CD4-positive, CD25-positive, alpha-beta regulatory T cell (primary cell): Measurements from ENCODE around the gene NET1. TPM values are rescaled to one million over a fixed set of nuclear protein-coding genes. Genes with fewer than 3 reads are reported as not detected.
"Not testable (repeated sequence)": the region's sequence is repeated elsewhere in the genome, so short reads cannot be mapped to it uniquely, and the experiment has no call there.

Experiments
- ATAC-seq, 2 donors: fragments of 150-1000 bp; cut with Tn5 transposase; one replicate each; pipeline ENCODE4 v1.10.0; 2021; ENCODE audit warnings: low read depth in 2 of 2, moderate number of reproducible peaks in 2 of 2, moderate library complexity in 1 of 2
- DNase-seq, 3 donors: peaks; one replicate each; pipeline versions ENCODE4 v3.0.0 to v3.0.0-alpha.2; 2012 to 2022; ENCODE audit warnings: mixed read lengths in 1 of 3
- H3K27ac ChIP-seq: one replicate; pipeline ENCODE4 v1.7.0; 2013; ENCODE audit warnings: mild to moderate bottlenecking, low read length; ENCODE audit not compliant: insufficient read depth, poor library complexity, severe bottlenecking
- H3K27me3 ChIP-seq: one replicate; pipeline ENCODE4 v1.7.0; 2013; ENCODE audit warnings: low read length; ENCODE audit not compliant: control insufficient read depth, insufficient read depth
- H3K36me3 ChIP-seq: one replicate; pipeline ENCODE4 v1.7.0; 2013; ENCODE audit warnings: mild to moderate bottlenecking, low read length, moderate library complexity; ENCODE audit not compliant: control insufficient read depth, insufficient read depth
- H3K4me1 ChIP-seq: 2 replicates; pipeline ENCODE4 v1.7.0; 2013; ENCODE audit warnings: mild to moderate bottlenecking, low read length; ENCODE audit not compliant: insufficient read depth, control insufficient read depth, poor library complexity, severe bottlenecking
- H3K4me3 ChIP-seq: one replicate; pipeline ENCODE4 v1.7.0; 2013; ENCODE audit warnings: low read depth, mild to moderate bottlenecking, low read length, moderate library complexity
- H3K9me3 ChIP-seq, 2 experiments: 1 replicate in 1 of 2; 2 replicates in 1 of 2; pipeline ENCODE4 v1.7.0; 2013; ENCODE audit warnings: low read length in 2 of 2, mild to moderate bottlenecking in 1 of 2, moderate library complexity in 1 of 2; ENCODE audit not compliant: control insufficient read depth in 2 of 2
- H3K27ac Mint-ChIP-seq, 3 donors: one replicate each; pipeline ENCODE4 v1.8.0; 2020 to 2022; ENCODE audit warnings: mild to moderate bottlenecking in 3 of 3, mixed read lengths in 3 of 3, moderate library complexity in 2 of 3
- H3K27me3 Mint-ChIP-seq: one replicate; pipeline ENCODE4 v1.8.0; 2022; ENCODE audit warnings: mild to moderate bottlenecking, mixed read lengths
- H3K36me3 Mint-ChIP-seq: one replicate; pipeline ENCODE4 v1.8.0; 2020; ENCODE audit warnings: mixed read lengths
- H3K4me1 Mint-ChIP-seq, 4 donors: one replicate each; pipeline ENCODE4 v1.8.0; 2020 to 2022; ENCODE audit warnings: mixed read lengths in 4 of 4, mild to moderate bottlenecking in 1 of 4
- H3K4me3 Mint-ChIP-seq, 4 donors: one replicate each; pipeline ENCODE4 v1.8.0; 2020 to 2022; ENCODE audit warnings: mild to moderate bottlenecking in 4 of 4, mixed read lengths in 4 of 4, moderate library complexity in 3 of 4
- H3K9me3 Mint-ChIP-seq, 7 donors: one replicate each; pipeline ENCODE4 v1.8.0; 2020 to 2022; ENCODE audit warnings: mixed read lengths in 7 of 7, mild to moderate bottlenecking in 3 of 7, moderate library complexity in 2 of 7
- polyA plus RNA-seq, 4 donors: library from polyadenylated mRNA; unstranded; fragments of 300-500 nt; fragmentation: Illumina TruSeq; gene quantifications; one replicate each; pipeline ENCODE4 v1.2.3, GENCODE V29; 2021
- total RNA-seq: library from RNA; stranded (reverse); gene quantifications from one replicate; pipeline ENCODE4 v1.2.3, GENCODE V29; 2022

NET1 gene
- total and polyA plus RNA-seq, 5 donors from 2014 or later = 11.3 to 27.7 (median 14.9) TPM

GRCh38 chr10:5402798-5403197 is 9.6 kb upstream of the NET1 start:
- Histone ChIP-seq H3K27me3 (peaks cover 10% of the 10 kb centered on the region), H3K4me1 (no peaks in the 10 kb centered on the region), H3K36me3 (no peaks in the 10 kb centered on the region), H3K4me3 (no peak overlapping the region), H3K27ac (no peak overlapping the region), H3K9me3 (no peaks in the 10 kb centered on the region)
- ATAC-seq (no peak), DNase-seq (no peak)
- Mint-ChIP-seq H3K27me3 (peaks cover 47% of the 10 kb centered on the region), H3K27ac (no peak overlapping the region), H3K4me3 (no peak overlapping the region), H3K9me3 (peaks cover 0 to under 1% (median 0%) of the 10 kb centered on the region in 7 donors), H3K36me3 (no peaks in the 10 kb centered on the region), H3K4me1 (no peaks in the 10 kb centered on the region)

- Histone ChIP-seq H3K4me3 (no peak within 1 kb of the TSS), H3K27me3 (peaks cover 12% of the 10 kb centered on the region), H3K9me3 (no peaks in the 10 kb centered on the region), H3K4me1 (no peaks in the 10 kb centered on the region), H3K27ac (no peak within 1 kb of the TSS), H3K36me3 (no peaks in the 10 kb centered on the region)
- no peaks in the 10 kb centered on the region for H3K36me3 Mint-ChIP-seq
- ATAC-seq = no peak
- H3K4me1 Mint-ChIP-seq = no peaks in the 10 kb centered on the region
- H3K4me3 Mint-ChIP-seq = no peak within 1 kb of the TSS
- peaks cover 49% of the 10 kb centered on the region for H3K27me3 Mint-ChIP-seq
- DNase-seq = no peak
- peaks cover 0 to 3% (median 0%) of the 10 kb centered on the region in 7 donors for H3K9me3 Mint-ChIP-seq
- H3K27ac Mint-ChIP-seq = no peak within 1 kb of the TSS
These were observed 7.9 kb upstream of the NET1 start, which contains the start of gene TUBAL3 for GRCh38 chr10:5404208-5405041. TUBAL3 (minus strand) TSS chr10:5404828; CDS start chr10:5404792, 36 bp downstream.

GRCh38 chr10:5406918-5407317 is 5.4 kb upstream of the NET1 start:
- no peak overlapping the region for H3K4me3 ChIP-seq
- Mint-ChIP-seq H3K4me1 (peaks cover 0 to under 1% (median 0%) of the 10 kb centered on the region in 4 donors), H3K27me3 (peaks cover 60% of the 10 kb centered on the region), H3K9me3 (peaks cover 0 to 3% (median 1%) of the 10 kb centered on the region in 7 donors), H3K27ac (no peak overlapping the region), H3K4me3 (no peak overlapping the region), H3K36me3 (no peaks in the 10 kb centered on the region)
- peaks cover 14% of the 10 kb centered on the region for H3K27me3 ChIP-seq
- DNase-seq (no peak), ATAC-seq (no peak)
- no peaks in the 10 kb centered on the region for H3K36me3 ChIP-seq
- no peak overlapping the region for H3K27ac ChIP-seq
- no peaks in the 10 kb centered on the region for H3K9me3 ChIP-seq
- peaks cover 2% of the 10 kb centered on the region for H3K4me1 ChIP-seq

GRCh38 chr10:5410787-5411186 is 1.6 kb upstream of the NET1 start:
- not testable (repeated sequence) for H3K4me1 ChIP-seq, H3K27ac ChIP-seq, ATAC-seq, H3K36me3 ChIP-seq, H3K27ac Mint-ChIP-seq, DNase-seq, H3K4me3 ChIP-seq, H3K36me3 Mint-ChIP-seq, H3K9me3 ChIP-seq, H3K9me3 Mint-ChIP-seq, H3K4me1 Mint-ChIP-seq
- peaks cover 14% of the 10 kb centered on the region for H3K27me3 ChIP-seq
- peaks cover 43% of the 10 kb centered on the region for H3K27me3 Mint-ChIP-seq
- peak overlapping the region in 1 of 4 donors; percentile 31 for H3K4me3 Mint-ChIP-seq

- Histone ChIP-seq H3K36me3 (no peaks in the 10 kb centered on the region), H3K4me3 (peak overlapping the region; percentile 89), H3K27me3 (peaks cover 14% of the 10 kb centered on the region), H3K9me3 (no peaks in the 10 kb centered on the region), H3K4me1 (peaks cover 6% of the 10 kb centered on the region), H3K27ac (no peak overlapping the region)
- Mint-ChIP-seq H3K4me1 (peaks cover 0 to 5% (median 0%) of the 10 kb centered on the region in 4 donors), H3K27ac (peak overlapping the region in 1 of 3 donors; percentile 53), H3K9me3 (peaks cover 0 to 3% (median 1%) of the 10 kb centered on the region in 7 donors), H3K4me3 (peak overlapping the region; percentile 86 to 92 (median 89)), H3K36me3 (no peaks in the 10 kb centered on the region), H3K27me3 (peaks cover 36% of the 10 kb centered on the region)
- ATAC-seq = no peak
- DNase-seq = no peak
These were observed 448 bp upstream of the NET1 start for GRCh38 chr10:5411941-5412276.

GRCh38 chr10:5413012-5413938 is 918 bp downstream of the NET1 start:
- Histone ChIP-seq H3K4me1 (peaks cover 6% of the 10 kb centered on the region), H3K27ac (no peak overlapping the region), H3K9me3 (no peaks in the 10 kb centered on the region), H3K27me3 (peaks cover 14% of the 10 kb centered on the region), H3K4me3 (peak overlapping the region; percentile 84), H3K36me3 (no peaks in the 10 kb centered on the region)
- no peaks in the 10 kb centered on the region for H3K36me3 Mint-ChIP-seq
- no peak for ATAC-seq
- H3K27me3 Mint-ChIP-seq = peaks cover 23% of the 10 kb centered on the region
- H3K27ac Mint-ChIP-seq = no peak overlapping the region
- H3K4me3 Mint-ChIP-seq = no peak overlapping the region
- peaks cover 0 to 5% (median 0%) of the 10 kb centered on the region in 4 donors for H3K4me1 Mint-ChIP-seq
- peak in 1 of 3 donors; percentile 3 for DNase-seq
- peaks cover 0 to 5% (median 3%) of the 10 kb centered on the region in 7 donors for H3K9me3 Mint-ChIP-seq

- Histone ChIP-seq H3K9me3 (peaks cover 5 to 7% of the 10 kb centered on the region in 2 experiments), H3K27ac (no peak overlapping the region), H3K27me3 (no peaks in the 10 kb centered on the region), H3K4me1 (peaks cover 4% of the 10 kb centered on the region), H3K4me3 (no peak overlapping the region), H3K36me3 (no peaks in the 10 kb centered on the region)
- DNase-seq (no peak), ATAC-seq (no peak)
- Mint-ChIP-seq H3K4me1 (peaks cover 0 to 4% (median 0%) of the 10 kb centered on the region in 4 donors), H3K9me3 (peaks cover 0 to 24% (median 8%) of the 10 kb centered on the region in 7 donors), H3K36me3 (peaks cover 3% of the 10 kb centered on the region), H3K27me3 (peaks cover 4% of the 10 kb centered on the region), H3K4me3 (no peak overlapping the region), H3K27ac (no peak overlapping the region)
These were observed 4.6 kb downstream of the NET1 start for GRCh38 chr10:5416981-5417380.
